ENCODE measurements around the gene UTY. TPM values are rescaled to one million over a fixed set of nuclear protein-coding genes. Genes with fewer than 3 reads are reported as not detected.

The UTY gene
- total RNA-seq, 1 donor from 2014 or later = not detected

Other genes with a start within 250 kb of the UTY start
- gene TMSB4Y, start 223.9 kb upstream of the UTY start, total RNA-seq = not detected